ENCODE results near the gene SBF2. TPM values are rescaled to one million over a fixed set of nuclear protein-coding genes. Genes with fewer than 3 reads are reported as not detected.

SBF2 gene
- total RNA-seq, 4 donors from 2014 or later: 42.3 to 106 (median 45.3) TPM

DNA sequence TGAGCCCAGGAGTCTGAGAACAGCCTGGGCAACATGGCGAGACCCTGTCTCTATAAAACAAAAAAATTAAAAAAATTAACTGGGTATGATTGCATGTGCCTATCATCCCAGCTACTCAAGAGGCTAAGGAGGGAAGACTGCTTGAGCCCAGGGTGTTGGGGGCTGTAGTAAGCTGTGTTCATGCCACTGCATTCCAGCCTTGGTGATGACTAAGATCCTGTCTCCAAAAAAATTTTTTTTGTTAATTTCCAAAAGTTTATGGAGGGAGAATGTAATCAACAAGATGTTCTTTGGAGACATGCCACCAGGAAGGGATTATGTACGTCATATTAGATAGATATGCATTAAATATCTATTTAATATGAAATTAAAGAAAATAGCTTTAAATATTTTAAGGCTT, 267.5 kb downstream of the SBF2 start:
- Histone ChIP-seq H3K27me3 (no peaks in the 10 kb centered on the region), H3K27ac (no peak overlapping the region), H3K9me3 (no peaks in the 10 kb centered on the region), H3K4me3 (no peak overlapping the region), H3K36me3 (peaks cover 11% of the 10 kb centered on the region), H3K4me1 (no peaks in the 10 kb centered on the region)
- no peak for DNase-seq (ENCODE audit: low spot score in 2 of 2)
- no peak for TF ChIP-seq POLR2AphosphoS5 (IDR thresholded peaks at IDR 0.05)
- WGBS: 96% methylated on average over 2 of the region's 2 CpGs

GRCh38 chr11:10023212-10023611, 270.8 kb downstream of the SBF2 start:
- Histone ChIP-seq H3K36me3 (peaks cover 8% of the 10 kb centered on the region), H3K9me3 (no peaks in the 10 kb centered on the region), H3K4me3 (no peak overlapping the region), H3K27ac (no peak overlapping the region), H3K4me1 (no peaks in the 10 kb centered on the region), H3K27me3 (no peaks in the 10 kb centered on the region)
- TF ChIP-seq POLR2AphosphoS5 (IDR thresholded peaks at IDR 0.05): no peak
- no peak for TF ChIP-seq POLR2A (IDR thresholded peaks at IDR 0.05)
- no peak for TF ChIP-seq CTCF (IDR thresholded peaks at IDR 0.05)
- TF ChIP-seq EP300 (IDR thresholded peaks at IDR 0.05): no peak
- WGBS: 96% methylated on average over 3 of the region's 3 CpGs
- no peak for DNase-seq (ENCODE audit: low spot score in 2 of 2)

DNA sequence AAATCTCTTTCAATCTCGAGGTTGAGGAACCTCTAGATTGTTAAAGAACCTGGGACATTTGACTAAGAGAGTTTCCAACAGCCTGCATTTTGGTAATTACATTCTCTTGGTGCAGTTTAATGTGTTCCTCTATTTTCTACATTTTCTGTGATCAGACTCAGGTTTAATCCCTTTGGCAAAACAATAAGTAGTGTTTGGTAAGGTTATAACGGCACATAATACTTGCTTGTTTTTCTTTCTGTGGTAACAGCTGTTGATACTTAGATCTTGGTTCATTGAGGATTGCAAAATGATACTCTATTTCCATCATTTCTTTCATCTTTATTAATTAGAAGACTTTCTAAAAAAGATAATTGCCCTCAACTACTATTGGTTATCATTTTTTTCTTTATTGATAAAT, 271.3 kb downstream of the SBF2 start:
- no peak for DNase-seq (ENCODE audit: low spot score in 2 of 2)
- WGBS: 72% methylated on average over 2 of the region's 2 CpGs
- Histone ChIP-seq H3K4me3 (no peak overlapping the region), H3K9me3 (no peaks in the 10 kb centered on the region), H3K36me3 (peaks cover 5% of the 10 kb centered on the region), H3K4me1 (no peaks in the 10 kb centered on the region), H3K27ac (no peak overlapping the region), H3K27me3 (no peaks in the 10 kb centered on the region)
- TF ChIP-seq POLR2A (IDR thresholded peaks at IDR 0.05): no peak
- no peak for TF ChIP-seq POLR2AphosphoS5 (IDR thresholded peaks at IDR 0.05)
- TF ChIP-seq EP300 (IDR thresholded peaks at IDR 0.05): no peak
- no peak for TF ChIP-seq CTCF (IDR thresholded peaks at IDR 0.05)

DNA sequence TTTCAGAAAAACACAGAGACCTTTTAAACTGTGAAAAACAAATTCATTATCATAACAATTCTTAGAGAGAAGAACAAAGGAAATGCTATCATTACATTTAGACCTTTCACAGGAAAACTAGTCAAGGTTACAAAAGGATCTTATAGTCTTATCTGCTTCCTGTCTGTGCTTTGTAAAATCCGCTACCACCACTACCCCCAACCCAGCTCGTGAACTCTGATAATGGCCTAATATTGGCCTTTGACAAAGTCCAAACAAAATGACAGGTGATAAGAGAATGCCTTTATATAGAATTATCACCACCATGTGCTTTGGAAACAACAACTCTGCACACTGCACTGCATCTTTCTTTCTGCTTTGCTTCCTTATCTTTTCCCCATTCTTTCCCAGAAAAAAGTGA, 272.5 kb downstream of the SBF2 start:
- 78% methylated on average over 2 of the region's 2 CpGs for WGBS
- no peaks in the 10 kb centered on the region for H3K27me3 ChIP-seq
- no peaks in the 10 kb centered on the region for H3K9me3 ChIP-seq
- TF ChIP-seq POLR2A (IDR thresholded peaks at IDR 0.05) (no peak), CTCF (IDR thresholded peaks at IDR 0.05) (no peak), POLR2AphosphoS5 (IDR thresholded peaks at IDR 0.05) (no peak), EP300 (IDR thresholded peaks at IDR 0.05) (no peak)
- no peaks in the 10 kb centered on the region for H3K36me3 ChIP-seq
- no peak overlapping the region for H3K4me3 ChIP-seq
- H3K4me1 ChIP-seq: no peaks in the 10 kb centered on the region
- no peak for DNase-seq (ENCODE audit: low spot score in 2 of 2)
- no peak overlapping the region for H3K27ac ChIP-seq

DNA sequence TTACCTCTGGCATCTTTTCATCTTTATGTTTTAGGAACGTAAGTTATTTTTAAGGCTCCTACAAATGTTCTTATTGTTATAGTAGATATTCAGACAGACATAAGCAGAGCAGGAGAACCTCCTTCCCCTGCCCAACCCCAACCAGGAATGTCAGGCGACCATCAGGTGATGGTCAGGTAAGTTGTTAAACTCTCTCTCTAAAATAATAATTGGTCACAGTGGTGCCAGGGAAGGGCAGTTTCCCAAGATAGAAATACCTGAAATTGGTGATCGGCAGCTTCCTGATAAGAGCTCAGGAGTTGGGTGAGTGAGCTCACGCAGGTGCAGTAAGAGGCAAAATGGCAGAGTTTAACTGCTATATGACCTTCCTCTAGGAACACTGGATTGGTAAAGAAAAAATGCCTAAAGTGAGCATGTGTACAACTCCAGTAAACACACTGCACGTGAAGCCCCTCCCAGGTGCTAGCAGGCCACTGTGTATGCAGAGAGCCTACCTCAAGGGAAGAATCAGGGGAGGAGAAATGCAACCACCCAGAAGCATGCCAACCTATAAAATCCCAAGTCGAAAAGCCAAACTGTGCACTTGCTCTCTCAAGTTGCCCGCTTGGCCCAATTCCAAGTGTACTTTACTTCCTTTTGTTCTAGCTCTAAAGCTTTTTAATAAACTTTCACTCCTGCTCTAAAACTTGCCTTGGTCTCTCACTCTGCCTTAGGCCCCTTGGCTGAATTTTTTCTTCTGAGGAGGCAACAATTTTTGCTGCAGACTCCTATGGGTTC, 273.9 kb downstream of the SBF2 start:
- H3K27me3 ChIP-seq: no peaks in the 10 kb centered on the region
- no peaks in the 10 kb centered on the region for H3K36me3 ChIP-seq
- no peaks in the 10 kb centered on the region for H3K4me1 ChIP-seq
- no peak overlapping the region for H3K4me3 ChIP-seq
- 76% methylated on average over 7 of the region's 7 CpGs for WGBS
- no peaks in the 10 kb centered on the region for H3K9me3 ChIP-seq
- no peak overlapping the region for H3K27ac ChIP-seq
- no peak for DNase-seq (ENCODE audit: low spot score in 2 of 2)
- TF ChIP-seq POLR2A (IDR thresholded peaks at IDR 0.05) (no peak), EP300 (IDR thresholded peaks at IDR 0.05) (no peak), POLR2AphosphoS5 (IDR thresholded peaks at IDR 0.05) (no peak), CTCF (IDR thresholded peaks at IDR 0.05) (no peak)
